OCI-LY7 (cell line): ENCODE data around the gene TMEM178B.

ENCODE experiments used
- CTCF ChIP-seq: fragments of 200-600 bp; sonication (generic); conservative IDR thresholded peaks from 2 replicates; pipeline ENCODE4 v1.5.1; 2014; ENCODE audit warnings: mild to moderate bottlenecking, antibody characterized with exemption, low read length, moderate library complexity, mixed read lengths
- EZH2phosphoT487 ChIP-seq: fragments of 200-600 bp; sonication (generic); IDR thresholded peaks from 2 replicates; pipeline ENCODE4 v1.6.1; 2018; ENCODE audit warnings: low read depth, borderline replicate concordance, mild to moderate bottlenecking, mixed run types, antibody characterized with exemption, low read length, moderate library complexity, mixed read lengths

- TF ChIP-seq CTCF (no peak), EZH2phosphoT487 (no peak)
Observed at GRCh38 chr7:141178486-141179135, 104.7 kb downstream of the TMEM178B start.
